ENCODE measurements around the gene SF3B6. TPM values are rescaled to one million over a fixed set of nuclear protein-coding genes. Genes with fewer than 3 reads are reported as not detected.

SF3B6 gene
- total RNA-seq, 1 donor from 2014 or later: 128 TPM

- intact Hi-C loops (cut with micrococcal nuclease): no loop called here
- no peaks in the 10 kb centered on the region for H3K36me3 Mint-ChIP-seq (ENCODE audit: low read depth)
- peaks cover 6% of the 10 kb centered on the region for H3K27me3 Mint-ChIP-seq (ENCODE audit: insufficient read depth)
- H3K27ac Mint-ChIP-seq: no peak overlapping the region
- no peak overlapping the region for H3K4me3 Mint-ChIP-seq
- no peaks in the 10 kb centered on the region for H3K9me3 Mint-ChIP-seq
- no peaks in the 10 kb centered on the region for H3K4me1 Mint-ChIP-seq (ENCODE audit: low read depth)
- DNase-seq (ENCODE audit: low spot score): no peak
Observed at GRCh38 chr2:24058564-24059271, 17.4 kb downstream of the SF3B6 start.

GRCh38 chr2:24055750-24056149 lies 20.4 kb downstream of the SF3B6 start:
- Mint-ChIP-seq H3K27ac (no peak overlapping the region), H3K9me3 (no peaks in the 10 kb centered on the region), H3K27me3 (ENCODE audit: insufficient read depth) (peaks cover 6% of the 10 kb centered on the region), H3K4me3 (no peak overlapping the region), H3K4me1 (ENCODE audit: low read depth) (no peaks in the 10 kb centered on the region), H3K36me3 (ENCODE audit: low read depth) (no peaks in the 10 kb centered on the region)
- no peak for DNase-seq (ENCODE audit: low spot score)
- intact Hi-C loops (cut with micrococcal nuclease): no loop called here

- intact Hi-C loops (cut with micrococcal nuclease): no loop called here
- H3K4me1 Mint-ChIP-seq (ENCODE audit: low read depth): no peaks in the 10 kb centered on the region
- no peaks in the 10 kb centered on the region for H3K9me3 Mint-ChIP-seq
Observed at GRCh38 chr2:24054366-24055010, 21.6 kb downstream of the SF3B6 start.

DNA sequence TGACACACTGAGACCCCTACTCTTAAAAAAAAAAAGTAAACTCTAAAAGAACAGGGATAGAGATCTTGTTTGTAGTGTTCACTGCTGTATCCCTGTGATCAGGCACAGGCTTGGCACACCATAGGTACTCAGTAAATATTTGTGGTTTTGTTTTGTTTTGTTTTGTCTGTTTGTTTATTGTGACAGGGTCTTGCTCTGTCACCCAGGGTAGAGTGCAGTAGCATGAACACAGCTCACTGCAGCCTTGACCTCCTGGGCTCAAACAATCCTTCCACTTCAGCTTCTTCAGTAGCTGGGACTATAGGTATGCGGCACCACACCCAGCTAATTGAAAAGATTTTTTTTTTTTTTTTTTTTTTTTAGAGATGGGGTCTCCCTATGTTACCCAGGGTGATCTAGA lies 23.2 kb downstream of the SF3B6 start:
- no peak overlapping the region for H3K27ac Mint-ChIP-seq
- H3K27me3 Mint-ChIP-seq (ENCODE audit: insufficient read depth): peaks cover 4% of the 10 kb centered on the region
- H3K36me3 Mint-ChIP-seq (ENCODE audit: low read depth): no peaks in the 10 kb centered on the region
- no peak overlapping the region for H3K4me3 Mint-ChIP-seq
- H3K4me1 Mint-ChIP-seq (ENCODE audit: low read depth): peaks cover under 1% of the 10 kb centered on the region
- no peak for DNase-seq (ENCODE audit: low spot score)
- H3K9me3 Mint-ChIP-seq: no peaks in the 10 kb centered on the region
- intact Hi-C loops (cut with micrococcal nuclease): no loop called here

More at GRCh38 chr2:24054366-24055010, 21.6 kb downstream of the SF3B6 start:
- no peak for DNase-seq (ENCODE audit: low spot score)
- no peak overlapping the region for H3K4me3 Mint-ChIP-seq
- peaks cover 6% of the 10 kb centered on the region for H3K27me3 Mint-ChIP-seq (ENCODE audit: insufficient read depth)
- H3K27ac Mint-ChIP-seq: no peak overlapping the region
- no peaks in the 10 kb centered on the region for H3K36me3 Mint-ChIP-seq (ENCODE audit: low read depth)

DNA sequence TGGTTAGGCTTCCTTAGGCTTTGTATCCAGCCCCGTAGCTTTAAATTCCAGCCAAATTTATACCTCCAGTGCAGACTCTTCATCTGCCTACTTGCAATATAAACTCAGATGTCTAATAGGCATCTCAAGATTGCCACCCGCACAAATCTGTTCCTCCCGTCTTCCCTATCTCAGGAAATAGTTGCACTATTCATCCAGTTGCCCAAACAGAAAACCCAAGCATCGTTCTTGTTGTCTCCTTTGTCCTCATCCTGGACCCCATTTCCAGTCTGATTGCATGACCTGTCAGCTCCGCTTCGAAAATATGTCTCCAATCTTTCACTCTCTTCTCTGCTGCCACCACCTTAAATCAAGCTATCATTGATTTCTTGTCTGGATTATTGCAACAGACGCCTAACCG lies 24.3 kb downstream of the SF3B6 start:
- no peak for DNase-seq (ENCODE audit: low spot score)
- Mint-ChIP-seq H3K4me1 (ENCODE audit: low read depth) (peaks cover 10% of the 10 kb centered on the region), H3K9me3 (no peaks in the 10 kb centered on the region), H3K36me3 (ENCODE audit: low read depth) (peaks cover 2% of the 10 kb centered on the region), H3K27me3 (ENCODE audit: insufficient read depth) (peaks cover 4% of the 10 kb centered on the region), H3K27ac (no peak overlapping the region), H3K4me3 (no peak overlapping the region)
- intact Hi-C loops (cut with micrococcal nuclease): no loop called here

DNA sequence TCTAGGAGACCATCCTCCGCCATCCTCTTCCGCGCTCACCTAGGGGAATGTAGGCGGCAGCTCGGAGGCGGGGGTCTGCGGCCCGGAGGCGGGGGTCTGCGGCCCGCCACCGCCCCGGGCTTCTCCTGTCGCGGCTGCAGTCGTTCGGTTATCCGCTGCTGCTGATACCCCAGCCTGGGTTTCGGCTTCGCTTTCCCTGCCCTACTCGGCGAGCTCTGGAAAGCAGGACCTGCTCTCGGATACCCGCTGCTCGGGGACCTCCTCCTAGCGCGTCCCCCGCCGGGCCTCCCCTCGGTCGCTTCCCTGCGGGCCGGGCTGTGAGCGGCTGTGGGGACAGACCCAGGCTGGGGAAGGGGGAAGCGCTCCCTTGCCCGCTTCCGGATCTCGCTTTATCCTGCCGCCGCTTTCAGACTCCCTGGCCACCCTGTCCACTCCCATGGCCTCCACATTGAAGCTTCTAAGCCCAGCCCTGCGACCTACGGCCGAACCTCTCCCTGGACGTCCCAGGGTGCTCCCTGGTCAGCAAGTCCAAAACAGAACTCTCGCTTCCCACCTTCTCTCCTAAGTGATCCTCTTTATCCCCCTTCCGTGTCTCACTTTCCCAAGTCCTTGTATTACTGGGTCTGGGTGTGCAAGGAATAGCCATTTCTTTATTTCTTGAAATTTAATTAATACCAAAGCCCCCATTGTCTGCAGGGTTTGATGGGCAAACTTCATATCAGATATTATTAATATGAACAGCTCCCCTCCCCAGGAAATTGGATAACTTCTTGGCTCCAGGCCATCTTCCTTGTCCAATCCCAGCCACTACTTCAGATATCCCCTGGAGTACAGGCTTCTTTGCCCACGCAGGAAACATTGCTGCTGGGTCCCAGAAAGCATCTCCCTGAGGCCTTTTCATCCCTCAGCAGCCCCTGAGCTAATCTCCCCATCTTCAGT lies 25.8 kb downstream of the SF3B6 start:
- H3K27ac Mint-ChIP-seq: no peak overlapping the region
- peaks cover 2% of the 10 kb centered on the region for H3K36me3 Mint-ChIP-seq (ENCODE audit: low read depth)
- H3K4me3 Mint-ChIP-seq: peak overlapping the region; percentile 81
- intact Hi-C loops (cut with micrococcal nuclease): no loop called here
- peaks cover 19% of the 10 kb centered on the region for H3K4me1 Mint-ChIP-seq (ENCODE audit: low read depth)
- H3K27me3 Mint-ChIP-seq (ENCODE audit: insufficient read depth): peaks cover 4% of the 10 kb centered on the region
- no peaks in the 10 kb centered on the region for H3K9me3 Mint-ChIP-seq
- no peak for DNase-seq (ENCODE audit: low spot score)

- Mint-ChIP-seq H3K4me3 (peak within 1 kb of the TSS; percentile 81), H3K27ac (no peak within 1 kb of the TSS), H3K9me3 (no peaks in the 10 kb centered on the region), H3K27me3 (ENCODE audit: insufficient read depth) (peaks cover 4% of the 10 kb centered on the region), H3K4me1 (ENCODE audit: low read depth) (peaks cover 24% of the 10 kb centered on the region), H3K36me3 (ENCODE audit: low read depth) (peaks cover 2% of the 10 kb centered on the region)
- DNase-seq (ENCODE audit: low spot score): peak; percentile 47
- intact Hi-C loops (cut with micrococcal nuclease): no loop called here
Observed at GRCh38 chr2:24049485-24050021, 26.6 kb downstream of the SF3B6 start, which contains the start of gene FKBP1B. Gene FKBP1B, plus strand, starts transcription at chr2:24049741. Its CDS starts 109 bp downstream, at chr2:24049850.

DNA sequence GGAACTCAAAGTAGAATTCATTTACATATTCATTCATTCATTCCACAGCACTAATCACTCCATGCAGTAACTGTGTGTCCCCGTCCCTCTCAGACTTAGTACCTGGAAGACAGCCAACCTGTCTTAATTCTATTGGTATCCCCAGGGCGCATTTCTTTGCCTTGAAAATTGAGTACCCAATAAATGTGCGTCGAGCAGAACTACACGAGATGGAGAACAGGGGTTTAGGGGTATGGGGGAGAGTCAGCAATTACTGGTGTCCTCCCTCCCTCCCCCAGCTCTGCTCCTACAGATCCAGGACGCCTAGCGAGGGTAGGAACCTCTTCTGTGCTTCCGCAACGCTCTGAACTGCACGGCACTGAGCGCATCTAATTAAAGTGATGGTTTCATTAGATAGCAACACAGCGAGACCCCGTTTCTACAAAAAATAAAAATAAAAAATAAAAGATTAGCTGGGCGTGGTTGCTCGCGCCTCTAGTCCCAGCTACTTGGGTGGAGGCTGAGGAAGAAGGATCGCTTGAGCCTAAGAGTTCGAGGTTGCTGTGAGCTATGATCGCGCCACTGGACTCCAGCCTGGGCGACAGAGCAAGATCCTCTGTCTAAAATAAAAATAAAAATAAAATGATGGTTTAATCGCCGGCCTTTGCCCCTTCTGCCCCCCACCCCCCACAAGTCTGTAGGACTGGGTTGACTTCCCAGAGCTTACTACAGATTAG lies 27.2 kb downstream of the SF3B6 start:
- H3K27ac Mint-ChIP-seq: no peak overlapping the region
- H3K4me3 Mint-ChIP-seq: peak overlapping the region; percentile 81
- H3K36me3 Mint-ChIP-seq (ENCODE audit: low read depth): peaks cover 2% of the 10 kb centered on the region
- no peaks in the 10 kb centered on the region for H3K9me3 Mint-ChIP-seq
- no peaks in the 10 kb centered on the region for H3K27me3 Mint-ChIP-seq (ENCODE audit: insufficient read depth)
- peaks cover 24% of the 10 kb centered on the region for H3K4me1 Mint-ChIP-seq (ENCODE audit: low read depth)
- intact Hi-C loops (cut with micrococcal nuclease): no loop called here
- DNase-seq (ENCODE audit: low spot score): no peak

DNA sequence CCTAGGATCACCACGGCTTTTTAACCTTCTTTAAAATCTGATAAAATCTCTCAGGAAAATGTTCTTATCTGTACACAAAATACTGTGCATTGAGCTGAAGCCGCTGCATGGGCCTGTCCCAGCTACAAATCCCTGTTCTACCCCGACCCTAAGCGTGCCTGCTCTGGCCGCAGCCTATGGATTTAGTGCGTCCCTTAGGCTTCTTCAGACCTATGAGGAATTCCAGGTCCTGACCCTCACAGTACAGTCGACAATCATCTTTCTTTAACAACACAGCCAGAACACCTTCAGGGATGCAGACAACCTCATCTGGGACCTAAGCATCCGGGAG lies 28.5 kb downstream of the SF3B6 start:
- Mint-ChIP-seq H3K4me1 (ENCODE audit: low read depth) (peaks cover 24% of the 10 kb centered on the region), H3K36me3 (ENCODE audit: low read depth) (peaks cover 5% of the 10 kb centered on the region), H3K4me3 (peak overlapping the region; percentile 94), H3K27me3 (ENCODE audit: insufficient read depth) (no peaks in the 10 kb centered on the region), H3K27ac (peak overlapping the region; percentile 86), H3K9me3 (no peaks in the 10 kb centered on the region)
- intact Hi-C loops (cut with micrococcal nuclease): loop anchor here (1.0 to 2.0 kb wide), 6 partner anchors 29 to 873 kb away; partner anchors contain the start of genes ADCY3, ATAD2B, FAM228B and PFN4
- no peak for DNase-seq (ENCODE audit: low spot score)

GRCh38 chr2:24046930-24047702 lies 29.0 kb downstream of the SF3B6 start, which contains the start of gene WDCP:
Gene WDCP, minus strand, starts transcription at chr2:24047391. Its CDS starts 7,897 bp downstream, at chr2:24039494.
- H3K4me3 Mint-ChIP-seq: peak within 1 kb of the TSS; percentile 94
- H3K9me3 Mint-ChIP-seq: no peaks in the 10 kb centered on the region
- intact Hi-C loops (cut with micrococcal nuclease): loop anchor here (1.0 to 2.0 kb wide), 6 partner anchors 29 to 873 kb away; partner anchors contain the start of genes ADCY3, ATAD2B, FAM228B and PFN4
- peaks cover 5% of the 10 kb centered on the region for H3K36me3 Mint-ChIP-seq (ENCODE audit: low read depth)
- H3K27ac Mint-ChIP-seq: peak within 1 kb of the TSS; percentile 86
- H3K27me3 Mint-ChIP-seq (ENCODE audit: insufficient read depth): no peaks in the 10 kb centered on the region
- peak; percentile 92 for DNase-seq (ENCODE audit: low spot score)
- H3K4me1 Mint-ChIP-seq (ENCODE audit: low read depth): peaks cover 24% of the 10 kb centered on the region

DNA sequence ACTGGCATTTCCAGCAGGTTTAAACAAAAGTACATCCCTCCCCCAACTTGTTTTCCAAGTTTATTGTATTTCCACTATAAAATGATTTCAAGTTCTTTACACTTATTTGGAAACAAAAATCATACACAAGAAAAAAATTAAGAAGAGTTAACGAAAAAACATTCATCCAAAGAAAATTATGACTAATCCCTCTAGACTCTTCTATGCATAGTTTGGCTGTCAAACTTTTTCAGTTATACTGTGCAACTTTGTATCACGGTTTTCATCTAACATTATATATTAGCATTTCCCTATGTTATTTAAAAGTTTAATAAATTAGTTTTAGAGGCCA lies 29.6 kb downstream of the SF3B6 start:
- H3K9me3 Mint-ChIP-seq: no peaks in the 10 kb centered on the region
- peak overlapping the region; percentile 94 for H3K4me3 Mint-ChIP-seq
- DNase-seq (ENCODE audit: low spot score): no peak
- no peaks in the 10 kb centered on the region for H3K27me3 Mint-ChIP-seq (ENCODE audit: insufficient read depth)
- H3K4me1 Mint-ChIP-seq (ENCODE audit: low read depth): peaks cover 24% of the 10 kb centered on the region
- H3K36me3 Mint-ChIP-seq (ENCODE audit: low read depth): peaks cover 5% of the 10 kb centered on the region
- no peak overlapping the region for H3K27ac Mint-ChIP-seq
- intact Hi-C loops (cut with micrococcal nuclease): loop anchor here (2.0 kb wide), 2 partner anchors 38 to 76 kb away; partner anchors contain the start of genes FAM228B, PFN4 and TP53I3
